ENCODE measurements around the gene TSPAN31.

DNA sequence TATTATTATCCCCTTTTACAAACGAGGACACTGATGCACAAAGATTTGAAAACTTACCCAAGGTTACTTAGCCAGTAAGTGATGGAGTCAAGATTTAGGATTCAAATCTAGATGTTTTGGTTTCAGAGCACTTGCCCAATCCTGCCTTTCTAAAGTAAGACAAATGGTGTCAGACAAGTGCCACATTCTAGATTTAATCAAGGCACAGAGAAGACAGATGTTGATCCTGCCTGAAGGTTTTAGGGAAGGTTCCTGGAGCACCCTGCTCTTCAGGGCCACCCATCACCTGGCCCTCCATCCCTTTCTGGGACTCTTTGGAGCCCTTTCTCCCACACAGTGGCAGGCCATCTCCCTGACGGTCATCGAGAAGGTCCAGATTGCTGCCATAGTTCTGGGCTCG is 12.9 kb downstream of the TSPAN31 start:
- TF ChIP-seq CHD2 (IDR thresholded peaks at IDR 0.05; ENCODE audit: low read length, partially characterized antibody): no peak
- no peak for TF ChIP-seq RAD21 (conservative IDR thresholded peaks at IDR 0.05 in 1 of 2, IDR thresholded peaks at IDR 0.05 in 1 of 2)
- TF ChIP-seq SMC3 (IDR thresholded peaks at IDR 0.05): no peak
- no peak for TF ChIP-seq CTCF (IDR thresholded peaks at IDR 0.05)

All from A549 (cell line).